Keratinocyte (primary cell): ENCODE results near the gene F10.

Source experiments
- CTCF ChIP-seq, 3 experiments: IDR thresholded peaks in 1 of 3; conservative IDR thresholded peaks in 1 of 3; optimal IDR thresholded peaks in 1 of 3; 2 replicates in 2 of 3; 3 replicates in 1 of 3; pipeline versions ENCODE3 to v1.5.1; 2011; ENCODE audit warnings: low read length in 3 of 3, mild to moderate bottlenecking in 3 of 3, moderate library complexity in 2 of 3, control low read depth in 1 of 3, inconsistent platforms in 1 of 3; ENCODE audit not compliant: insufficient read depth in 2 of 3; ENCODE audit errors: extremely low read depth in 1 of 3
- EZH2 ChIP-seq: IDR thresholded peaks from one replicate; pipeline ENCODE4 v1.6.1; 2012; ENCODE audit warnings: inconsistent platforms, mild to moderate bottlenecking, low read length, moderate library complexity

- no peak for TF ChIP-seq CTCF (optimal IDR thresholded peaks at IDR 0.05 in 1 of 3, IDR thresholded peaks at IDR 0.05 in 1 of 3, conservative IDR thresholded peaks at IDR 0.05 in 1 of 3; ENCODE audit: extremely low read depth in 1 of 3, insufficient read depth in 2 of 3, low read length in 3 of 3)
- TF ChIP-seq EZH2 = no peak
These were observed 41.6 kb upstream of the F10 start for GRCh38 chr13:113080901-113081521.
